ENCODE data around the gene RASGRP3. TPM values are rescaled to one million over a fixed set of nuclear protein-coding genes. Genes with fewer than 3 reads are reported as not detected.

RASGRP3 gene
- total and polyA plus RNA-seq, 2 donors (not counting 1 experiment from before 2014, with no cell fraction given), result 0.50 to 6.1 TPM

GRCh38 chr2:33510586-33510968, 34.1 kb downstream of the RASGRP3 start:
- no peaks in the 10 kb centered on the region for H3K36me3 ChIP-seq (ENCODE audit: control insufficient read depth, insufficient read depth, low read length)
- no peak overlapping the region for H3K27ac ChIP-seq (ENCODE audit: insufficient read depth, low read length)
- no peak overlapping the region for H3K9ac ChIP-seq (ENCODE audit: insufficient read depth, low read length)
- no peaks in the 10 kb centered on the region for H3K27me3 ChIP-seq (ENCODE audit: control insufficient read depth, insufficient read depth, low read length)
- H3K4me2 ChIP-seq (ENCODE audit: extremely low read depth, insufficient read depth, low read length), result no peak overlapping the region
- DNase-seq (ENCODE audit: low read depth in 2 of 2), result peak in 1 of 2 donors; percentile 85
- H3K9me3 ChIP-seq (ENCODE audit: control insufficient read depth, insufficient read depth, low read depth, low read length), result no peaks in the 10 kb centered on the region
- no peak overlapping the region for H2AFZ ChIP-seq (ENCODE audit: low read length)
- no peak for TF ChIP-seq EZH2 (IDR thresholded peaks at IDR 0.05; ENCODE audit: low read length, missing control alignments)
- no peak for TF ChIP-seq CTCF (conservative IDR thresholded peaks at IDR 0.05 in 1 of 2, IDR thresholded peaks at IDR 0.05 in 1 of 2; ENCODE audit: low read depth in 1 of 2, low read length in 2 of 2)
- no peak overlapping the region for H3K4me3 ChIP-seq (replicated peaks in 1 of 4; ENCODE audit: control extremely low read depth in 1 of 4, insufficient read depth in 1 of 4, low read depth in 3 of 4, low read length in 4 of 4)
- no peaks in the 10 kb centered on the region for H4K20me1 ChIP-seq (ENCODE audit: control insufficient read depth, extremely low read depth, insufficient read depth, low read length)
- no peaks in the 10 kb centered on the region for H3K4me1 ChIP-seq (ENCODE audit: control insufficient read depth, extremely low read depth, insufficient read depth, low read length)
- no peaks in the 10 kb centered on the region for H3K79me2 ChIP-seq (ENCODE audit: control insufficient read depth, insufficient read depth, low read length)

- H2AFZ ChIP-seq (ENCODE audit: low read length), result no peak overlapping the region
- no peak overlapping the region for H3K4me3 ChIP-seq (replicated peaks in 1 of 4; ENCODE audit: control extremely low read depth in 1 of 4, insufficient read depth in 1 of 4, low read depth in 3 of 4, low read length in 4 of 4)
- no peak overlapping the region for H3K9ac ChIP-seq (ENCODE audit: insufficient read depth, low read length)
- no peaks in the 10 kb centered on the region for H3K36me3 ChIP-seq (ENCODE audit: control insufficient read depth, insufficient read depth, low read length)
- no peaks in the 10 kb centered on the region for H4K20me1 ChIP-seq (ENCODE audit: control insufficient read depth, extremely low read depth, insufficient read depth, low read length)
- DNase-seq (ENCODE audit: low read depth in 2 of 2), result peak; percentile 37 to 39
- H3K4me1 ChIP-seq (ENCODE audit: control insufficient read depth, extremely low read depth, insufficient read depth, low read length), result no peaks in the 10 kb centered on the region
- no peak for TF ChIP-seq EZH2 (IDR thresholded peaks at IDR 0.05; ENCODE audit: low read length, missing control alignments)
- no peak for TF ChIP-seq CTCF (conservative IDR thresholded peaks at IDR 0.05 in 1 of 2, IDR thresholded peaks at IDR 0.05 in 1 of 2; ENCODE audit: low read depth in 1 of 2, low read length in 2 of 2)
- no peak overlapping the region for H3K27ac ChIP-seq (ENCODE audit: insufficient read depth, low read length)
- no peaks in the 10 kb centered on the region for H3K27me3 ChIP-seq (ENCODE audit: control insufficient read depth, insufficient read depth, low read length)
- H3K4me2 ChIP-seq (ENCODE audit: extremely low read depth, insufficient read depth, low read length), result no peak overlapping the region
- no peaks in the 10 kb centered on the region for H3K79me2 ChIP-seq (ENCODE audit: control insufficient read depth, insufficient read depth, low read length)
- H3K9me3 ChIP-seq (ENCODE audit: control insufficient read depth, insufficient read depth, low read depth, low read length), result no peaks in the 10 kb centered on the region
Measured at GRCh38 chr2:33511141-33511540, 34.7 kb downstream of the RASGRP3 start.

GRCh38 chr2:33512112-33512511, 35.7 kb downstream of the RASGRP3 start:
- H4K20me1 ChIP-seq (ENCODE audit: control insufficient read depth, extremely low read depth, insufficient read depth, low read length), result no peaks in the 10 kb centered on the region
- H3K79me2 ChIP-seq (ENCODE audit: control insufficient read depth, insufficient read depth, low read length), result no peaks in the 10 kb centered on the region
- no peaks in the 10 kb centered on the region for H3K9me3 ChIP-seq (ENCODE audit: control insufficient read depth, insufficient read depth, low read depth, low read length)
- H3K9ac ChIP-seq (ENCODE audit: insufficient read depth, low read length), result no peak overlapping the region
- TF ChIP-seq EZH2 (IDR thresholded peaks at IDR 0.05; ENCODE audit: low read length, missing control alignments) (no peak), CTCF (conservative IDR thresholded peaks at IDR 0.05 in 1 of 2, IDR thresholded peaks at IDR 0.05 in 1 of 2; ENCODE audit: low read depth in 1 of 2, low read length in 2 of 2) (no peak)
- DNase-seq (ENCODE audit: low read depth in 2 of 2), result no peak
- no peak overlapping the region for H3K4me3 ChIP-seq (replicated peaks in 1 of 4; ENCODE audit: control extremely low read depth in 1 of 4, insufficient read depth in 1 of 4, low read depth in 3 of 4, low read length in 4 of 4)
- no peaks in the 10 kb centered on the region for H3K27me3 ChIP-seq (ENCODE audit: control insufficient read depth, insufficient read depth, low read length)
- no peak overlapping the region for H3K27ac ChIP-seq (ENCODE audit: insufficient read depth, low read length)
- no peak overlapping the region for H3K4me2 ChIP-seq (ENCODE audit: extremely low read depth, insufficient read depth, low read length)
- H3K4me1 ChIP-seq (ENCODE audit: control insufficient read depth, extremely low read depth, insufficient read depth, low read length), result no peaks in the 10 kb centered on the region
- no peak overlapping the region for H2AFZ ChIP-seq (ENCODE audit: low read length)
- no peaks in the 10 kb centered on the region for H3K36me3 ChIP-seq (ENCODE audit: control insufficient read depth, insufficient read depth, low read length)

Data from fibroblast of lung (primary cell).